ENCODE data around the gene ANKRD1.
"Not testable (repeated sequence)": the region's sequence is repeated elsewhere in the genome, so short reads cannot be mapped to it uniquely, and the experiment has no call there.

ANKRD1 gene

DNA sequence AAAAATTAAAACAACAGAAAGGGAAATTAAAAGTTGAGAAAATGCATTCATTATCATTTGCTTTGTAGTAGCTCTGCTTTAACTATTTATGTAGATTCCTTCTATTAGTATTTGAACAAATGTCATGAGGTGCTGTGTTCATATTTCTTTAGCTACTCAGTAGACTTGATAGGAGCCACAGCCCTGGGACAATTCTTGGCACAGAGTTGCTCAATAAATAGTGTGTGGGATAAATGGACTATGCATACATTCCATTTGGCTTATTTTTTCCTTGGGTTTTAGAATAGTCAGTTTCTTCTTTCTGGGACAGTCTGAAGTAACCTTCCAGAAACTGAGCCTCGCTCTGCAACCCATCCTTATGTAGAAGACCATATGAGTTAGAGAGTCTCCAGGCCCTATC lies 35.7 kb downstream of the ANKRD1 start:
- H3K4me1 ChIP-seq (ENCODE audit: insufficient read depth, insufficient read length): no peaks in the 10 kb centered on the region
- TF ChIP-seq YY1 (IDR thresholded peaks at IDR 0.05; ENCODE audit: insufficient read depth, insufficient read length): no peak
- no peak for TF ChIP-seq SUZ12 (IDR thresholded peaks at IDR 0.05; ENCODE audit: extremely low read depth, insufficient read depth, insufficient read length)
- TF ChIP-seq ZNF274 (IDR thresholded peaks at IDR 0.05; ENCODE audit: low read depth, low read length): no peak
- H3K4me3 ChIP-seq (ENCODE audit: insufficient read length, low read depth): no peak overlapping the region
- H3K36me3 ChIP-seq (ENCODE audit: insufficient read depth, insufficient read length, low read length): peaks cover 12% of the 10 kb centered on the region
- DNase-seq (ENCODE audit: low read depth, low spot score): no peak
- H3K9me3 ChIP-seq (ENCODE audit: insufficient read depth, low read length): no peaks in the 10 kb centered on the region
- no peaks in the 10 kb centered on the region for H3K27me3 ChIP-seq (ENCODE audit: insufficient read depth, insufficient read length)
- no peak overlapping the region for H3K9ac ChIP-seq (ENCODE audit: insufficient read length, low read depth)

GRCh38 chr10:90884431-90884830 lies 36.5 kb downstream of the ANKRD1 start:
- no peaks in the 10 kb centered on the region for H3K9me3 ChIP-seq (ENCODE audit: insufficient read depth, low read length)
- no peak overlapping the region for H3K9ac ChIP-seq (ENCODE audit: insufficient read length, low read depth)
- DNase-seq (ENCODE audit: low read depth, low spot score): no peak
- no peak for TF ChIP-seq SUZ12 (IDR thresholded peaks at IDR 0.05; ENCODE audit: extremely low read depth, insufficient read depth, insufficient read length)
- no peaks in the 10 kb centered on the region for H3K4me1 ChIP-seq (ENCODE audit: insufficient read depth, insufficient read length)
- no peak overlapping the region for H3K4me3 ChIP-seq (ENCODE audit: insufficient read length, low read depth)
- H3K27me3 ChIP-seq (ENCODE audit: insufficient read depth, insufficient read length): no peaks in the 10 kb centered on the region
- H3K36me3 ChIP-seq (ENCODE audit: insufficient read depth, insufficient read length, low read length): peaks cover 12% of the 10 kb centered on the region

DNA sequence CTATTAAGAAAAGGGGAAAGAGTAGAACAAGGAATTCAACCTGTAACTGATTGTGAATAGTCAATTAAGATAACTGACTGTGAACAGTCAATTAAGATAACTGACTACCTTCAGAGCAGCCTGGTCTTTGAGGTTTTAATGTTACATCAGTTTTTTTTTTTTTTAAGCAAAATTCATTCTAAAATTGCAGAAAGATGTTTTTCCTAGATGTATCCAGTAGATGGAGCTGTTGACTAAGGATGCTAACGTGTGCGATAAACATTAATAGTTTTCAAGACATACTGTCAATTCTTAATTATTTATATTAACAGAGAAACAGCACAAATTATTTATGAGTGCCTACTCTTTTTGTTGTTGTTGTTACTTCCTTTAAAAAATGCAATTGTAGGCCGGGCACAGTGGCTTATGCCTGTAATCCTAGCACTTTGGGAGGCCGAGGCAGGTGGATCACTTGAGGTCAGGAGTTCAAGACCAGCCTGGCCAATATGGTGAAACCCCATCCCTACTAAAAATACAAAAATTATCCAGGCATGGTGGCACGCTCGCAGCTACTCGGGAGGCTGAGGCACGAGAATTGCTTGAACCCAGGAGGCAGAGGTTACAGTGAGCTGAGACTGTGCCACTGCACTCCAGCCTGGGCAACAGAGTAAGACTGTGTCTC lies 40.7 kb downstream of the ANKRD1 start:
- not testable (repeated sequence) for H3K4me3 ChIP-seq (ENCODE audit: insufficient read length, low read depth); H3K9ac ChIP-seq (ENCODE audit: insufficient read length, low read depth); H3K36me3 ChIP-seq (ENCODE audit: insufficient read depth, insufficient read length, low read length); H3K9me3 ChIP-seq (ENCODE audit: insufficient read depth, low read length); DNase-seq (ENCODE audit: low read depth, low spot score); H3K4me1 ChIP-seq (ENCODE audit: insufficient read depth, insufficient read length); H3K27me3 ChIP-seq (ENCODE audit: insufficient read depth, insufficient read length)

- H3K4me3 ChIP-seq (ENCODE audit: insufficient read length, low read depth): no peak overlapping the region
- H3K27me3 ChIP-seq (ENCODE audit: insufficient read depth, insufficient read length): no peaks in the 10 kb centered on the region
- TF ChIP-seq SUZ12 (IDR thresholded peaks at IDR 0.05; ENCODE audit: extremely low read depth, insufficient read depth, insufficient read length): no peak
- H3K4me1 ChIP-seq (ENCODE audit: insufficient read depth, insufficient read length): no peaks in the 10 kb centered on the region
- no peak for DNase-seq (ENCODE audit: low read depth, low spot score)
- peaks cover 8% of the 10 kb centered on the region for H3K36me3 ChIP-seq (ENCODE audit: insufficient read depth, insufficient read length, low read length)
- no peak overlapping the region for H3K9ac ChIP-seq (ENCODE audit: insufficient read length, low read depth)
- H3K9me3 ChIP-seq (ENCODE audit: insufficient read depth, low read length): no peaks in the 10 kb centered on the region
Observed at GRCh38 chr10:90879062-90879461, 41.8 kb downstream of the ANKRD1 start.

- peak overlapping the region; percentile 73 for H3K4me3 ChIP-seq (ENCODE audit: insufficient read length, low read depth)
- H3K9me3 ChIP-seq (ENCODE audit: insufficient read depth, low read length): no peaks in the 10 kb centered on the region
- no peaks in the 10 kb centered on the region for H3K27me3 ChIP-seq (ENCODE audit: insufficient read depth, insufficient read length)
- H3K4me1 ChIP-seq (ENCODE audit: insufficient read depth, insufficient read length): no peaks in the 10 kb centered on the region
- peaks cover 8% of the 10 kb centered on the region for H3K36me3 ChIP-seq (ENCODE audit: insufficient read depth, insufficient read length, low read length)
- peak overlapping the region; percentile 81 for H3K9ac ChIP-seq (ENCODE audit: insufficient read length, low read depth)
- TF ChIP-seq YY1 (IDR thresholded peaks at IDR 0.05; ENCODE audit: insufficient read depth, insufficient read length) (no peak), ZNF274 (IDR thresholded peaks at IDR 0.05; ENCODE audit: low read depth, low read length) (no peak), SUZ12 (IDR thresholded peaks at IDR 0.05; ENCODE audit: extremely low read depth, insufficient read depth, insufficient read length) (no peak)
- no peak for DNase-seq (ENCODE audit: low read depth, low spot score)
Observed at GRCh38 chr10:90872648-90873020, 48.3 kb downstream of the ANKRD1 start.

- Histone ChIP-seq H3K36me3 (ENCODE audit: insufficient read depth, insufficient read length, low read length) (peaks cover 8% of the 10 kb centered on the region), H3K9me3 (ENCODE audit: insufficient read depth, low read length) (no peaks in the 10 kb centered on the region), H3K9ac (ENCODE audit: insufficient read length, low read depth) (peak within 1 kb of the TSS; percentile 81), H3K4me1 (ENCODE audit: insufficient read depth, insufficient read length) (no peaks in the 10 kb centered on the region), H3K27me3 (ENCODE audit: insufficient read depth, insufficient read length) (no peaks in the 10 kb centered on the region), H3K4me3 (ENCODE audit: insufficient read length, low read depth) (peak within 1 kb of the TSS; percentile 73)
- no peak for DNase-seq (ENCODE audit: low read depth, low spot score)
- TF ChIP-seq YY1 (IDR thresholded peaks at IDR 0.05; ENCODE audit: insufficient read depth, insufficient read length) (peak; percentile 50), ZNF274 (IDR thresholded peaks at IDR 0.05; ENCODE audit: low read depth, low read length) (no peak), SUZ12 (IDR thresholded peaks at IDR 0.05; ENCODE audit: extremely low read depth, insufficient read depth, insufficient read length) (no peak)
Observed at GRCh38 chr10:90871766-90872647, 48.9 kb downstream of the ANKRD1 start, which contains the start of gene RPP30. Gene RPP30 (plus strand): TSS chr10:90871974. CDS start chr10:90871987, 13 bp downstream.

GRCh38 chr10:90871279-90871765 lies 49.6 kb downstream of the ANKRD1 start:
- no peaks in the 10 kb centered on the region for H3K9me3 ChIP-seq (ENCODE audit: insufficient read depth, low read length)
- peak overlapping the region; percentile 73 for H3K4me3 ChIP-seq (ENCODE audit: insufficient read length, low read depth)
- H3K27me3 ChIP-seq (ENCODE audit: insufficient read depth, insufficient read length): no peaks in the 10 kb centered on the region
- DNase-seq (ENCODE audit: low read depth, low spot score): peak; percentile 51
- H3K36me3 ChIP-seq (ENCODE audit: insufficient read depth, insufficient read length, low read length): peaks cover 3% of the 10 kb centered on the region
- no peak for TF ChIP-seq ZNF274 (IDR thresholded peaks at IDR 0.05; ENCODE audit: low read depth, low read length)
- TF ChIP-seq YY1 (IDR thresholded peaks at IDR 0.05; ENCODE audit: insufficient read depth, insufficient read length): peak; percentile 9
- no peak for TF ChIP-seq SUZ12 (IDR thresholded peaks at IDR 0.05; ENCODE audit: extremely low read depth, insufficient read depth, insufficient read length)
- H3K9ac ChIP-seq (ENCODE audit: insufficient read length, low read depth): peak overlapping the region; percentile 81
- H3K4me1 ChIP-seq (ENCODE audit: insufficient read depth, insufficient read length): no peaks in the 10 kb centered on the region
